ENCODE measurements around the gene ANKS4B. TPM values are rescaled to one million over a fixed set of nuclear protein-coding genes. Genes with fewer than 3 reads are reported as not detected.

ANKS4B gene
- total RNA-seq, 1 experiment from 2014 or later: 0.09 TPM

DNA sequence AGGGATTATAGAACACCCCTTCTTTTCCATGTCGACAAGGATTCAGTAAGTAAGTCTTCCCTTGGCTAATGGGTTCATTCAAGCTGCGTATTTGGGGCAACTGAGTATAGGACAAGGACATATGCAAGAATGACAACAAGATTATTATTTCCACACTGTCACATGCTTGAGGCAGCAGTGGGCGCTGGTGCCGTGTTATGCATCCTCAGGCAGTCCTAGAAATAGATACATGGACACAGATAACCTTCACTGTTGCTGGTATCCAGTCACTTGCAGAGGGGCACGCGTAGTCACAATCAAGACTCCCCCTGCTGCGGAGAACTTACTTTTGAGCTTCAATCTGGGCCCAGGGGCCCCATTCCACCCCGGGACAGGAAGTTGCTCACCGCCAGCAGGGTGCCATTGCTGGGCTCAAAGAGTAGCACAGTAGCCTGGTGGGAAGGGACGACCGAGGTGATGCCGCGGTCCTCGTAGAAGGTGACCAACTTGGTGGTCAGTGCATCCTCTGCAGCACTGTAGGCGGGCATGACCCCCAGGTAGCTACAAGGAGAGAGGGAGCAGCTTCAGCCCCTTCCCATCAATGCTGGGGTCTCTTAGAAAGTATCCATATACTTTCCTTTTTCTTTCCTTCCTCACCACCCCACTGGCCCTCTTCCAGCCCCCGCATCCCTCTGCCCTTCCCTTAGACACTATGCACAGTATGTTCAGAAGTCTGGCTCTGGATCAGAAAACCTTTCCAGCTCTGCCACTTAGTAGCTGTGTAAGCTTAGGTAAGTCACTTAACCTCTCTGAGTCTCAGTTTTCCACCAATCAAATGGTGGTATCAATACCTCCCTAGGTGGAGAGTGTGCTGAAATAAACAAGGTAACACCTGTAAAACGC, 43.8 kb downstream of the ANKS4B start:
- Mint-ChIP-seq H3K4me3 (peak overlapping the region; percentile 68 to 83), H3K36me3 (ENCODE audit: insufficient read depth in 1 of 3, low read depth in 3 of 3) (0 out of 7 replicates have a peak, but pooled peaks cover 0 to 6% (median 0%) of the 10 kb centered on the region in 3 experiments), H3K9me3 (no peaks in the 10 kb centered on the region), H3K27me3 (ENCODE audit: low read depth) (peaks cover 49% of the 10 kb centered on the region), H3K4me1 (peaks cover 32 to 37% of the 10 kb centered on the region in 2 experiments), H3K27ac (no peak overlapping the region)
- Histone ChIP-seq H3T11ph (ENCODE audit: low read length) (no peak overlapping the region), H3K23ac (ENCODE audit: insufficient read length, low read depth, low read length) (no peak overlapping the region), H2BK120ac (ENCODE audit: low read depth, low read length, poor library complexity, severe bottlenecking) (no peak overlapping the region), H4K91ac (ENCODE audit: insufficient read length, low read depth, low read length) (no peak overlapping the region), H4K20me1 (ENCODE audit: control insufficient read depth, insufficient read depth, insufficient read length) (no peaks in the 10 kb centered on the region), H3K27ac (ENCODE audit: insufficient read length, low read depth, low read length) (no peak overlapping the region), H3K18ac (ENCODE audit: insufficient read length, low read depth, low read length) (no peak overlapping the region), H3K9ac (ENCODE audit: extremely low read depth, insufficient read length, low read length) (no peak overlapping the region), H2BK12ac (ENCODE audit: insufficient read length, low read depth, low read length) (no peak overlapping the region), H3K4me1 (ENCODE audit: insufficient read depth, low read length) (peaks cover 6% of the 10 kb centered on the region), H4K8ac (replicated peaks; ENCODE audit: insufficient read length, low read depth, low read length) (no peak overlapping the region), H3K23me2 (ENCODE audit: insufficient read length, low read depth, low read length, poor library complexity, severe bottlenecking) (peaks cover 5% of the 10 kb centered on the region), H3K9me3 (ENCODE audit: control insufficient read depth, low read depth, low read length) (no peaks in the 10 kb centered on the region), H3K79me1 (ENCODE audit: insufficient read depth, low read depth, low read length, poor library complexity, severe bottlenecking) (no peaks in the 10 kb centered on the region), H3K4ac (ENCODE audit: low read depth, low read length) (no peak overlapping the region), H2AFZ (ENCODE audit: low read length) (no peak overlapping the region), H3K79me2 (ENCODE audit: insufficient read depth, low read length) (no peaks in the 10 kb centered on the region), H2BK20ac (ENCODE audit: low read depth, low read length, poor library complexity, severe bottlenecking) (no peak overlapping the region), H2AK5ac (ENCODE audit: insufficient read length, low read length) (no peak overlapping the region), H2BK5ac (ENCODE audit: insufficient read length, low read length) (no peak overlapping the region), H3K27me3 (ENCODE audit: insufficient read depth, low read length) (no peaks in the 10 kb centered on the region), H3K56ac (ENCODE audit: insufficient read length, low read depth, low read length) (no peak overlapping the region), H3K14ac (ENCODE audit: insufficient read depth, low read length) (no peak overlapping the region), H3K4me2 (ENCODE audit: insufficient read depth, insufficient read length, low read length) (peak overlapping the region; percentile 59), H2BK15ac (ENCODE audit: low read depth, low read length) (no peak overlapping the region), H4K5ac (ENCODE audit: insufficient read length, low read depth, low read length) (no peak overlapping the region)
- TF ChIP-seq, protein P1, sequence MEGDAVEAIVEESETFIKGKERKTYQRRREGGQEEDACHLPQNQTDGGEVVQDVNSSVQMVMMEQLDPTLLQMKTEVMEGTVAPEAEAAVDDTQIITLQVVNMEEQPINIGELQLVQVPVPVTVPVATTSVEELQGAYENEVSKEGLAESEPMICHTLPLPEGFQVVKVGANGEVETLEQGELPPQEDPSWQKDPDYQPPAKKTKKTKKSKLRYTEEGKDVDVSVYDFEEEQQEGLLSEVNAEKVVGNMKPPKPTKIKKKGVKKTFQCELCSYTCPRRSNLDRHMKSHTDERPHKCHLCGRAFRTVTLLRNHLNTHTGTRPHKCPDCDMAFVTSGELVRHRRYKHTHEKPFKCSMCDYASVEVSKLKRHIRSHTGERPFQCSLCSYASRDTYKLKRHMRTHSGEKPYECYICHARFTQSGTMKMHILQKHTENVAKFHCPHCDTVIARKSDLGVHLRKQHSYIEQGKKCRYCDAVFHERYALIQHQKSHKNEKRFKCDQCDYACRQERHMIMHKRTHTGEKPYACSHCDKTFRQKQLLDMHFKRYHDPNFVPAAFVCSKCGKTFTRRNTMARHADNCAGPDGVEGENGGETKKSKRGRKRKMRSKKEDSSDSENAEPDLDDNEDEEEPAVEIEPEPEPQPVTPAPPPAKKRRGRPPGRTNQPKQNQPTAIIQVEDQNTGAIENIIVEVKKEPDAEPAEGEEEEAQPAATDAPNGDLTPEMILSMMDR (conservative IDR thresholded peaks at IDR 0.05): no peak
- WGBS (ENCODE audit: extremely low coverage, insufficient read length, low lambda C conversion rate): no CpG with 5 or more reads among the region's 17 CpGs
- DNase-seq: no peak
